K562 (cell line): ENCODE measurements around the gene SF3A2. TPM values are rescaled to one million over a fixed set of nuclear protein-coding genes. Genes with fewer than 3 reads are reported as not detected.

Experiments
- ATAC-seq: fragments of 200-7000 bp; cut with Tn5 transposase; 3 replicates; pipeline ENCODE4 v1.9.1; 2020; ENCODE audit warnings: moderate library complexity
- BruUV-seq: library from RNA; stranded (reverse); fragments of 400-500 nt; replicated peaks from 2 replicates; lab custom pipeline; 2021; lab: Mats Ljungman, UMichigan
- CTCF ChIA-PET: fragments of 300-600 bp; formaldehyde crosslinking; extraction: SDS; loops from one replicate; lab custom pipeline; 2021; ENCODE audit warnings: low intra/inter-chr PET ratio; lab: Yijun Ruan, JAX
- POLR2A ChIA-PET: fragments of 300-600, 350-650 bp; sonication (Branson Sonifier 250); formaldehyde crosslinking; extraction: SDS; loops from one replicate; lab custom pipeline; 2021; ENCODE audit warnings: antibody characterized with exemption, inconsistent platforms; lab: Yijun Ruan, JAX
- DNase-seq, 4 experiments: peaks; one replicate each; pipeline versions ENCODE4 v3.0.0 to v3.0.0-alpha.2; 2011 to 2018; ENCODE audit warnings: low spot score in 3 of 4, mixed read lengths in 3 of 4; ENCODE audit errors: extremely low read depth in 1 of 4
- FAIRE-seq: peaks from 2 replicates; lab custom pipeline; 2011; peaks lifted over from hg19 to GRCh38; lab: Jason Lieb, UNC
- H2AFZ ChIP-seq: 2 replicates; pipeline ENCODE4 v1.6.0; 2011; ENCODE audit warnings: low read depth, low read length, control low read depth, inconsistent platforms
- H3K27ac ChIP-seq: fragments of 200-600 bp; 3 replicates; pipeline ENCODE4 v1.8.0; 2011; ENCODE audit warnings: low read depth, mild to moderate bottlenecking, control low read depth, inconsistent platforms, low read length, moderate library complexity, mixed read lengths; ENCODE audit errors: extremely low read depth
- H3K27me3 ChIP-seq, 2 experiments: fragments of 300-600 bp in 1 of 2; 2 replicates in 1 of 2; 3 replicates in 1 of 2; pipeline versions ENCODE4 v1.6.0 to v1.8.0; 2011; ENCODE audit warnings: inconsistent platforms in 2 of 2, low read length in 2 of 2, mild to moderate bottlenecking in 1 of 2, mixed read lengths in 1 of 2, moderate library complexity in 1 of 2; ENCODE audit not compliant: control insufficient read depth in 2 of 2, insufficient read depth in 2 of 2
- H3K36me3 ChIP-seq: fragments of 300-600 bp; 3 replicates; pipeline ENCODE4 v1.8.0; 2011; ENCODE audit warnings: mild to moderate bottlenecking, low read length, inconsistent platforms; ENCODE audit not compliant: control insufficient read depth, insufficient read depth
- H3K4me1 ChIP-seq, 2 experiments: fragments of 200-600 bp in 1 of 2; replicated peaks in 1 of 2; 2 replicates in 1 of 2; 3 replicates in 1 of 2; pipeline versions ENCODE4 v1.5.1 to v1.8.0; 2011; ENCODE audit warnings: inconsistent platforms in 2 of 2, low read length in 2 of 2, mild to moderate bottlenecking in 1 of 2, mixed read lengths in 1 of 2, moderate library complexity in 1 of 2; ENCODE audit not compliant: control insufficient read depth in 2 of 2, insufficient read depth in 2 of 2
- H3K4me2 ChIP-seq: 2 replicates; pipeline ENCODE4 v1.6.1; 2011; ENCODE audit warnings: low read length, control low read depth, inconsistent platforms, mixed read lengths; ENCODE audit not compliant: insufficient read depth
- H3K4me3 ChIP-seq: fragments of 200-600 bp; sonication (generic), shearing (Covaris generic); 2 replicates; pipeline ENCODE4 v1.5.1; 2016; ENCODE audit warnings: control low read depth, inconsistent platforms
- H3K79me2 ChIP-seq: fragments of 200-600 bp; 3 replicates; pipeline ENCODE4 v1.8.0; 2011; ENCODE audit warnings: low read length, inconsistent platforms; ENCODE audit not compliant: control insufficient read depth, insufficient read depth
- H3K9ac ChIP-seq, 2 experiments: 2 replicates each; pipeline versions ENCODE4 v1.6.0 to v1.6.1; 2011; ENCODE audit warnings: low read depth in 2 of 2, low read length in 2 of 2, control low read depth in 1 of 2, inconsistent platforms in 1 of 2, mild to moderate bottlenecking in 1 of 2, mixed read lengths in 1 of 2; ENCODE audit not compliant: insufficient read depth in 1 of 2
- H3K9me1 ChIP-seq: one replicate; pipeline ENCODE4 v1.6.0; 2011; ENCODE audit warnings: inconsistent platforms, mild to moderate bottlenecking, low read length, moderate library complexity; ENCODE audit not compliant: control insufficient read depth, insufficient read depth
- H3K9me3 ChIP-seq: replicated peaks from 2 replicates; pipeline ENCODE4 v1.5.1; 2011; ENCODE audit warnings: low read depth, low read length, inconsistent platforms; ENCODE audit not compliant: control insufficient read depth, insufficient read depth
- H4K20me1 ChIP-seq: replicated peaks from 2 replicates; pipeline ENCODE4 v1.6.1; 2011; ENCODE audit warnings: low read length, inconsistent platforms, mixed read lengths; ENCODE audit not compliant: control insufficient read depth, insufficient read depth
- CEBPB ChIP-seq: fragments of 450-650 bp; IDR thresholded peaks from 2 replicates; pipeline ENCODE4 v1.6.1; 2016; ENCODE audit warnings: missing genetic modification characterization, missing compliant biosample characterization
- KLF10 ChIP-seq: fragments of 250-450 bp; sonication (Bioruptor Pico); IDR thresholded peaks from 2 replicates; pipeline ENCODE4 v1.6.1; 2021; ENCODE audit warnings: matching md5 sums
- POLR2G ChIP-seq: fragments of 200-400 bp; formaldehyde crosslinking; IDR thresholded peaks from 2 replicates; pipeline ENCODE4 v1.6.1; 2017; ENCODE audit warnings: low read depth, mild to moderate bottlenecking, antibody characterized with exemption, low read length, moderate library complexity
- RBBP5 ChIP-seq: fragments of 200-600 bp; sonication (generic); IDR thresholded peaks from 2 replicates; pipeline ENCODE4 v1.6.1; 2012; ENCODE audit warnings: borderline replicate concordance, mild to moderate bottlenecking, low read length, control low read depth, inconsistent platforms; ENCODE audit not compliant: insufficient read depth, poor library complexity, severe bottlenecking
- RBM22 ChIP-seq: fragments of 200-400 bp; formaldehyde crosslinking; IDR thresholded peaks from 2 replicates; pipeline ENCODE4 v1.6.1; 2018; ENCODE audit warnings: low read length, low read depth; ENCODE audit not compliant: poor library complexity, severe bottlenecking
- RUNX1 ChIP-seq: sonication (generic); IDR thresholded peaks from 2 replicates; pipeline ENCODE4 v1.6.1; 2016; ENCODE audit warnings: antibody characterized with exemption, low read depth
- ZNF780A ChIP-seq: fragments of 250-450 bp; sonication (Bioruptor Pico); IDR thresholded peaks from 2 replicates; pipeline ENCODE4 v1.5.0; 2021; ENCODE audit warnings: mild to moderate bottlenecking
- WGBS: fragments of 100-300 bp; shearing (Covaris generic); methylation state at CpG from one replicate; pipeline ENCODE4 v1.1.6; 2016; ENCODE audit warnings: low coverage, mixed read lengths; ENCODE audit not compliant: insufficient coverage; ENCODE audit errors: missing lambda C conversion rate; 5-methylcytosine and 5-hydroxymethylcytosine counted together
- in situ Hi-C: fragments of 300-500 bp; cut with MboI; formaldehyde crosslinking; loops from 4 replicates; pipeline ENCODE4 v1.15.0; 2018; ENCODE audit warnings: inconsistent platforms, mixed read lengths
- intact Hi-C: fragments of 100-400 bp; cut with micrococcal nuclease; formaldehyde crosslinking; loops from 2 replicates; pipeline ENCODE4 v1.14.2; 2022
- polyA plus RNA-seq, 8 experiments: library from polyadenylated mRNA; depleted of rRNA in 4 of 8; stranded (reverse) in 5 of 8; unstranded in 3 of 8; fragments of >200 nt; fragmentation: Nextera tagmentation in 2 of 8; fragmentation: Illumina TruSeq in 1 of 8; extraction: Ambion mirVana in 2 of 8; extraction: Trizol in 1 of 8; gene quantifications; 2 replicates each; pipeline versions ENCODE4 v1.2.1 to v1.2.3, GENCODE V29; 2011 to 2014; ENCODE audit warnings: inconsistent platforms in 1 of 8, missing spikeins in 1 of 8
- total RNA-seq, 7 experiments: library from RNA; depleted of rRNA in 6 of 7; stranded (reverse); fragments of >200 nt in 6 of 7; fragmentation: Illumina TruSeq in 2 of 7; extraction: Trizol in 2 of 7; gene quantifications; 2 replicates each; pipeline versions ENCODE4 v1.2.1 to v1.2.3, GENCODE V29; 2011 to 2021; ENCODE audit warnings: low replicate concordance in 1 of 7

SF3A2 gene
- total and polyA plus RNA-seq, 9 of the 15 experiments (the other 6 are each of a cell fraction or from before 2014, with no cell fraction given): 0.17 to 194 (median 22.8) TPM

DNA sequence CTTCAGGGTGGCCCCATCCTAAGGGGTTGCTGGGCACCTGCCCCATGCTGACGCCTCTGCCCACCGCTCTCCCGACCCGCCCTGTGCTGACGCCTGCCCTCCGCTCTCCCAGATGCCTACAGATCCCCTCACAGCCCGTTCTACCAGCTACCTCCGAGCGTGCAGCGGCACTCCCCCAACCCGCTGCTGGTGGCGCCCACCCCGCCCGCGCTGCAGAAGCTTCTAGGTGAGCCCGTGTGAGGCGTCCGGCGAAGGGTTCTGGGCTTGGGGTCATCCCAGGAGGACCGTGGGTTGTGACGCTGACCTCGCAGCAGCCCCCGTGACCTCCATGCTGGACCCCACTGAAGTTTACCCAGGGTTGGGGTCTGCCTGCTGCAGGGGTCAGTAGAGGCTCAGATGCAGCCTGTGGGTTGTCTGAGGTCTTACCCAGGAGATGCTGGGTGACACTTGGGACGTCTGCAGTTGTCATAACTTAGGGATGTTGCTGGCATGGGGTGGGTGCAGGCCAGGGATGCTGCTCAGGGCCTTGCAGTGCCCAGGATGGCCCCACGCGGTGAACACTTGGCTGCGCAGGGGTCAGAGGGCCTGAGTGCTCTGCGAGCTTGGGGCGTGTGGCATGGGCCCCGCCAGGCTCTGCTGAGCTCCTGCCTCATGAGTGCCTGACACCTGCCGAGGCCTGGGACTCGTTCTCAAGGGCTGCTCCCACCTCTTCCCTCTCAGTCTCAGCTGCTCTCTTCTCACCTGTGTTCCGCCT is 25.5 kb upstream of the SF3A2 start:
- no peaks in the 10 kb centered on the region for H3K27me3 ChIP-seq
- no peak for DNase-seq
- no peaks in the 10 kb centered on the region for H3K9me3 ChIP-seq
- no TSS peak for BruUV-seq
- H3K4me3 ChIP-seq: no peak overlapping the region
- H2AFZ ChIP-seq: no peak overlapping the region
- in situ Hi-C loops: no loop called here
- H3K4me2 ChIP-seq: no peak overlapping the region
- TF ChIP-seq KLF10 (CRISPR knock-in tag): no peak
- TF ChIP-seq ZNF780A (CRISPR knock-in tag): no peak
- TF ChIP-seq CEBPB (tag): no peak
- TF ChIP-seq RUNX1: no peak
- peak; percentile 80 for TF ChIP-seq RBM22
- 0 out of 2 replicates have a peak, but pooled peaks have one; percentile 30 for TF ChIP-seq POLR2G
- no peak for TF ChIP-seq RBBP5
- TF ChIP-seq, all 486 proteins: peak for 2
- WGBS: 96% methylated on average over 26 of the region's 33 CpGs
- intact Hi-C loops: no loop called here
- Histone ChIP-seq H3K4me1 (peaks cover 0 to 58% of the 10 kb centered on the region in 2 experiments; a peak in 3 of 5 replicates), H3K9me1 (no peaks in the 10 kb centered on the region), H3K79me2 (no peaks in the 10 kb centered on the region), H3K27ac (no peak overlapping the region; the same call in 2 of the 3 replicates), H3K36me3 (peaks cover 98% of the 10 kb centered on the region; the same call in 2 of the 3 replicates), H3K9ac (peak overlapping the region in 1 of 2 experiments; percentile 68; a peak in 2 of 4 replicates), H4K20me1 (0 out of 2 replicates have a peak, but pooled peaks cover 9% of the 10 kb centered on the region)
- FAIRE-seq: no peak
- ChIA-PET CTCF (no interaction called here), POLR2A (interaction anchor here (0.6 kb wide), 1 partner anchor 316 kb away, joined by 3 read pairs; no protein-coding TSS in a partner anchor)
- ATAC-seq: no peak
